ENCODE results near the gene LIN37. TPM values are rescaled to one million over a fixed set of nuclear protein-coding genes. Genes with fewer than 3 reads are reported as not detected.

The LIN37 gene
- total and polyA plus RNA-seq, 2 donors (not counting 3 experiments of a cell fraction or from before 2014, with no cell fraction given), result 11.3 to 21.4 TPM

DNA sequence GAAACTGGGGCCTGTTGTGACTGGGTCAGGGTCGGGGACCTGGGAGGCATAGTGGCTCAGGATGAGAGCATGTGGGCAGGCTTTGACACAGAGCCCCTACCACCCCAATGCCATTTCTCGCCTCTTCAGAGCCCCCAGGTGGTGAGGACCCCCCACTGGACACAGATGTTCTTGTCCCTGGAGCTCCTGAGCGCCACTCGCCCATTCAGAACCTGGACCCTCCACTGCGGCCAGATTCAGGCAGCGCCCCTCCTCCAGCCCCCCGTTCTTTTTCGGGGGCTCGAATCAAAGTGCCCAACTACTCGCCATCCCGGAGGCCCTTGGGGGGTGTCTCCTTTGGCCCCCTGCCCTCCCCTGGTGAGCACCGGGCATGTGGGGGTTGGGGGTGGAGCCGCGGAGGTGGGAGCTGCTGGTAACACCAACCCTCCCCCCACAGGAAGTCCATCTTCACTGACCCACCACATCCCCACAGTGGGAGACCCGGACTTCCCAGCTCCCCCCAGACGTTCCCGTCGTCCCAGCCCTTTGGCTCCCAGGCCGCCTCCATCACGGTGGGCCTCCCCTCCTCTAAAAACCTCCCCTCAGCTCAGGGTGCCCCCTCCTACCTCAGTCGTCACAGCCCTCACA, 16.5 kb upstream of the LIN37 start:
- peaks cover 17 to 73% of the 10 kb centered on the region in 2 experiments for H3K36me3 ChIP-seq (ENCODE audit: control insufficient read depth in 2 of 2, extremely low read depth in 1 of 2, insufficient read depth in 2 of 2, low read length in 2 of 2)

More for the DNA sequence above, 16.5 kb upstream of the LIN37 start:
- H4K20me1 ChIP-seq (replicated peaks; ENCODE audit: control insufficient read depth, extremely low read depth, insufficient read depth, low read length), result no peaks in the 10 kb centered on the region
- FAIRE-seq (no peak), DNase-seq (ENCODE audit: low read depth, low spot score) (no peak)
- H3K27ac ChIP-seq (ENCODE audit: insufficient read depth, low read depth, low read length), result no peak overlapping the region
- no peak overlapping the region for H3K4me2 ChIP-seq (ENCODE audit: insufficient read depth, low read length)
- dilution Hi-C loops (cut with MboI; ENCODE audit: extremely low pct_ligation_motif_present, low sequenced_read_pairs), result no loop called here
- no peak overlapping the region for H2AFZ ChIP-seq (ENCODE audit: low read depth, low read length)
- BruUV-seq (replicated peaks), result no TSS peak
- TF ChIP-seq MYC (IDR thresholded peaks at IDR 0.05; ENCODE audit: low read depth, low read length) (no peak), JUN (IDR thresholded peaks at IDR 0.05; ENCODE audit: borderline replicate concordance, insufficient read depth, insufficient read length, low read depth) (no peak), EZH2 (IDR thresholded peaks at IDR 0.05; ENCODE audit: borderline replicate concordance, low read depth, low read length, severe bottlenecking) (no peak), POLR2AphosphoS5 (IDR thresholded peaks at IDR 0.05; ENCODE audit: insufficient read depth, low read depth, low read length) (no peak), FOS (IDR thresholded peaks at IDR 0.05; ENCODE audit: borderline replicate concordance, insufficient read depth, low read length) (no peak), GATA2 (IDR thresholded peaks at IDR 0.05; ENCODE audit: insufficient read depth, insufficient read length, low read depth, low read length) (no peak), POLR2A (IDR thresholded peaks at IDR 0.05; ENCODE audit: low read depth, low read length) (no peak)
- TF ChIP-seq, protein P1, sequence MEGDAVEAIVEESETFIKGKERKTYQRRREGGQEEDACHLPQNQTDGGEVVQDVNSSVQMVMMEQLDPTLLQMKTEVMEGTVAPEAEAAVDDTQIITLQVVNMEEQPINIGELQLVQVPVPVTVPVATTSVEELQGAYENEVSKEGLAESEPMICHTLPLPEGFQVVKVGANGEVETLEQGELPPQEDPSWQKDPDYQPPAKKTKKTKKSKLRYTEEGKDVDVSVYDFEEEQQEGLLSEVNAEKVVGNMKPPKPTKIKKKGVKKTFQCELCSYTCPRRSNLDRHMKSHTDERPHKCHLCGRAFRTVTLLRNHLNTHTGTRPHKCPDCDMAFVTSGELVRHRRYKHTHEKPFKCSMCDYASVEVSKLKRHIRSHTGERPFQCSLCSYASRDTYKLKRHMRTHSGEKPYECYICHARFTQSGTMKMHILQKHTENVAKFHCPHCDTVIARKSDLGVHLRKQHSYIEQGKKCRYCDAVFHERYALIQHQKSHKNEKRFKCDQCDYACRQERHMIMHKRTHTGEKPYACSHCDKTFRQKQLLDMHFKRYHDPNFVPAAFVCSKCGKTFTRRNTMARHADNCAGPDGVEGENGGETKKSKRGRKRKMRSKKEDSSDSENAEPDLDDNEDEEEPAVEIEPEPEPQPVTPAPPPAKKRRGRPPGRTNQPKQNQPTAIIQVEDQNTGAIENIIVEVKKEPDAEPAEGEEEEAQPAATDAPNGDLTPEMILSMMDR (IDR thresholded peaks at IDR 0.05; ENCODE audit: extremely low read depth in 1 of 2, insufficient read depth in 1 of 2, low read depth in 1 of 2, low read length in 2 of 2), result no peak
- TF ChIP-seq, protein P2, sequence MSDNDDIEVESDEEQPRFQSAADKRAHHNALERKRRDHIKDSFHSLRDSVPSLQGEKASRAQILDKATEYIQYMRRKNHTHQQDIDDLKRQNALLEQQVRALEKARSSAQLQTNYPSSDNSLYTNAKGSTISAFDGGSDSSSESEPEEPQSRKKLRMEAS (IDR thresholded peaks at IDR 0.05; ENCODE audit: insufficient read depth, insufficient read length), result no peak
- no peaks in the 10 kb centered on the region for H3K9me3 ChIP-seq (replicated peaks; ENCODE audit: control insufficient read depth, insufficient read depth, low read length)
- H3K79me2 ChIP-seq (ENCODE audit: control insufficient read depth, insufficient read depth, low read length), result no peaks in the 10 kb centered on the region
- ChIA-PET CTCF (interaction anchor here (0.5 kb wide), 1 partner anchor 11 kb away, joined by 5 read pairs; no protein-coding TSS in a partner anchor), POLR2A (no interaction called here)
- H3K9ac ChIP-seq (replicated peaks; ENCODE audit: extremely low read depth, insufficient read depth, low read length), result no peak overlapping the region
- intact Hi-C loops (cut with micrococcal nuclease), result no loop called here
- H3K27me3 ChIP-seq (ENCODE audit: control insufficient read depth in 2 of 2, insufficient read depth in 2 of 2, low read length in 2 of 2), result no peaks in the 10 kb centered on the region
- H3K4me1 ChIP-seq (ENCODE audit: control insufficient read depth, extremely low read depth, insufficient read depth, low read length), result no peaks in the 10 kb centered on the region
- H3K9me1 ChIP-seq (replicated peaks; ENCODE audit: control insufficient read depth, extremely low read depth, insufficient read depth, low read length), result no peaks in the 10 kb centered on the region
- no peak overlapping the region for H3K4me3 ChIP-seq (replicated peaks in 1 of 3; ENCODE audit: insufficient read depth in 1 of 3, low read depth in 1 of 3, low read length in 3 of 3)

Measured in endothelial cell of umbilical vein (primary cell).